AG09309 (cell line): ENCODE data around the gene TMPRSS4.
"Not testable (repeated sequence)": the region's sequence is repeated elsewhere in the genome, so short reads cannot be mapped to it uniquely, and the experiment has no call there.

Experiments used
- DNase-seq: peaks from one replicate; pipeline ENCODE4 v3.0.0-alpha.2; 2010; ENCODE audit warnings: low read depth
- H3K4me3 ChIP-seq: 2 replicates; pipeline ENCODE4 v1.5.1; 2011; ENCODE audit warnings: mild to moderate bottlenecking, low read depth, low read length, moderate library complexity; ENCODE audit not compliant: control insufficient read depth
- TF ChIP-seq, protein P1 (sequence below): IDR thresholded peaks from 2 replicates; pipeline ENCODE4 v1.5.1; 2011; ENCODE audit warnings: mild to moderate bottlenecking, low read depth, low read length, inconsistent platforms; ENCODE audit not compliant: insufficient read depth, control insufficient read depth; ENCODE audit errors: missing control alignments

Gene TMPRSS4

DNA sequence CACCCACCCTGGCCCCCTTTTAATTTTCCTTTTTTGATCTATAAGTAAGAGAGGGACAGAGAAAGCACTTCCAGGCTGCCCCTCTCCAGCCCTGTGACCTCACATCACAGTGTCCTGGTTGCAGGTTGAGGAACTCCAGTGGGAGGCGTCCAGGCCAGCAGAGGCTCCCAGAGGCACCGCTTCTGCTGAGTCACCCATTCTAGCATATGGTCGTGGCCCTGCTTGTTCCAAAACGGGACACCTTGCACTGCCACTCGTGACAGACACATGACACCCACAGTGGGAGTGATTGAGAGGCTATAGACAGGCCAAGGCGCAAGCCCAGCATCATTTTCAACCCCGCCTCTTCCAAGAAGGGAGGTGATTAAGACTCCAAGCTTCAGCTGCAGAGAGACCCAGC, 16.0 kb upstream of the TMPRSS4 start:
- H3K4me3 ChIP-seq: no peak overlapping the region
- TF ChIP-seq, protein P1, sequence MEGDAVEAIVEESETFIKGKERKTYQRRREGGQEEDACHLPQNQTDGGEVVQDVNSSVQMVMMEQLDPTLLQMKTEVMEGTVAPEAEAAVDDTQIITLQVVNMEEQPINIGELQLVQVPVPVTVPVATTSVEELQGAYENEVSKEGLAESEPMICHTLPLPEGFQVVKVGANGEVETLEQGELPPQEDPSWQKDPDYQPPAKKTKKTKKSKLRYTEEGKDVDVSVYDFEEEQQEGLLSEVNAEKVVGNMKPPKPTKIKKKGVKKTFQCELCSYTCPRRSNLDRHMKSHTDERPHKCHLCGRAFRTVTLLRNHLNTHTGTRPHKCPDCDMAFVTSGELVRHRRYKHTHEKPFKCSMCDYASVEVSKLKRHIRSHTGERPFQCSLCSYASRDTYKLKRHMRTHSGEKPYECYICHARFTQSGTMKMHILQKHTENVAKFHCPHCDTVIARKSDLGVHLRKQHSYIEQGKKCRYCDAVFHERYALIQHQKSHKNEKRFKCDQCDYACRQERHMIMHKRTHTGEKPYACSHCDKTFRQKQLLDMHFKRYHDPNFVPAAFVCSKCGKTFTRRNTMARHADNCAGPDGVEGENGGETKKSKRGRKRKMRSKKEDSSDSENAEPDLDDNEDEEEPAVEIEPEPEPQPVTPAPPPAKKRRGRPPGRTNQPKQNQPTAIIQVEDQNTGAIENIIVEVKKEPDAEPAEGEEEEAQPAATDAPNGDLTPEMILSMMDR: no peak
- no peak for DNase-seq

DNA sequence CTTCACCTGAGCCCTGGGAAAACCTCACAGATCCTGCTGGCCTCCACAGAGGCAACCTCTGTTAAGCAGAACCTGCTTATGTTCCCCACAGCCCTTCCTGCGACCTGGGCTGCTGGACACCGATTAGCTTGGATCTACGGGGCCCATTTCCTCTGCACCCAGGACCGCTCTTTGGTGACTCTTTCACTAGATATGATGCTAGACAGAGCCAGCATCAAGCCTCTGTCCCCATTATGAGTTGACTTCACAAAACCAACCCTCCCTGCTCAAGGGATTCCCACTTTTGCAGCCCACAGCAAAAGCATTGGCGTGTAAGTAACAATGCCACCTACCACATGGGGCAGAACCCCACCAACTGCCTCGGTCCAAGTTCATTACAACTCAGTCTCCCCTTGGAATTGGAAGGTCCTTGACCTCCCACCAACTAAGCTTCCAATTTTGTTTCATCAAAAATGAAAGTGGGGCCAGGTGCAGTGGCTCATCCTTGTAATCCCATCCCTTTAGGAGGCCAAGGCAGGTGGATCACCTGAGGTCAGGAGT, 15.2 kb upstream of the TMPRSS4 start:
- no peak for DNase-seq
- TF ChIP-seq, protein P1: no peak
- no peak overlapping the region for H3K4me3 ChIP-seq

DNA sequence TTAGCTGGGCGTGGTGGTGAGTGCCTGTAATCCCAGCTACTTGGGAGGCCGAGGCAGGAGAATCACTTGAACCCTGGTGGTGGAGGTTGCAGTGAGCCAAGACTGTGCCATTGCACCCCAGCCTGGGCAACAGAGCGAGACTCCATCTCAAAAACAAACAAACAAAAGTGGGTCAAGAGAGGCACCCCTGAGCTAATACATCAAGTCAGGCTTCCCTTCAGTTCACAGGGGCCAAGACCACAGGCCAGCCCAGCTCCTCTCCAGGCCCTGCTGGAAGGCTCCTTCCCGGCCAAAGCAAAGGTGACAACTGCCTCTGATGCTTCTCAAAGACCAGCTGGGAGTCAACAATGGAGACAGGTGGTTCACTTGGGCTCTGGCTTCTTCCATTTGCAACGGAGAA, 14.7 kb upstream of the TMPRSS4 start:
- H3K4me3 ChIP-seq, DNase-seq: not testable (repeated sequence)

DNA sequence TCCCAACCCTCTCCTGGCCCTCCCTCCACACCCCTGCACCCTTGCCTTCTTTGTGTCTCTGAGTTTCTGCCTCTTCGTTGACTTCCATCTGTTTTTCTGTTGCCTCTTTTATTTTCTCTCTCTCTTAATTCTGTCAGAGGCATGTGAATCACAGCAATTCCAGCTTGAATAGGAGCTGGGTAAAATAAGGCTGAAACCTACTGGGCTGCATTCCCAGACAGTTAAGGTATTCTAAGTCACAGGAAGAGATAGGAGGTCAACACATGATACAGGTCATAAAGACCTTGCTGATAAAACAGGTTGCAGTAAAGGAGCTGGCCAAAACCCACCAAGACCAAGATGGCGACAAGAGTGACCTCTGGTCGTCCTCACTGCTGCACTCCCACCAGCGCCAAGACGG, 14.2 kb upstream of the TMPRSS4 start:
- not testable (repeated sequence) for DNase-seq, H3K4me3 ChIP-seq

DNA sequence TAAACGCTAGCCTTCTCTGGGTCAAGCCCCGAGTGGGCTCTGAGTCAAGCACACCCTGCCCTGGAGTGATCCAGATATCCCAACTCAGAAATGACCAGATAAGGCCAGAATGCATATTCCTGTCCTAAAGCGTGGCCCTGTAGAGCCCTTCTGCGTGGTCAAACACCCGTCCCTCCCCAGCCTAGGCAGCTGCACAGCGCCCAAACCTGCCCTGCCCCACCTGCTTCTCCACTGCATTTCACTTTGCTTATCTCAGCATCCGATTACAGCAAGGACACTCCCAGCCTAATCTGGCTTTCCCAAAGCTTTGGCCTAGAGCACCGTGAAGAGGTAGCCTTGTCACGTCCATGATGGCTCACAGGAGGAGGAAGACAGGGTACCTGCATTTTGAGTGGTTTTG, 11.9 kb upstream of the TMPRSS4 start:
- no peak for DNase-seq
- TF ChIP-seq, protein P1: no peak
- no peak overlapping the region for H3K4me3 ChIP-seq

DNA sequence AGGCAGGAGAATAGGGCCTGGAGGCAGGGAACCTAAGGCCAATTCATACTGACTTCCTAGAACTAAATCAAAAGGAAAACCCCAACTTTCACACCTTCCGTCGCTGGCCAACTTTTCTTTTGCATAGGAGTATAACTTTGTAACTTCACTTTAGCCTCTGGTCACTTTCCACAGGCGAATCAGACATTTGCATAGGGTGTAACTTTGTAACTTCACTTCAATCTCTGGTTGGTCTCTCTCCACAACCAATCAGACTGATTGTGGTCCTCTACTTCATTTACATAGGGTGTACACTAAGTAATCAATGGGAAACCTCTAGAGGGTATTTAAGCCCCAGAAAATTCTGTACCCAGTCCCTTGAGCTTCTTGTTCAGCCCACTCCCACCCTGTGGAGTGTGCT, 11.5 kb upstream of the TMPRSS4 start:
- TF ChIP-seq, protein P1: no peak
- no peak for DNase-seq
- H3K4me3 ChIP-seq: no peak overlapping the region

DNA sequence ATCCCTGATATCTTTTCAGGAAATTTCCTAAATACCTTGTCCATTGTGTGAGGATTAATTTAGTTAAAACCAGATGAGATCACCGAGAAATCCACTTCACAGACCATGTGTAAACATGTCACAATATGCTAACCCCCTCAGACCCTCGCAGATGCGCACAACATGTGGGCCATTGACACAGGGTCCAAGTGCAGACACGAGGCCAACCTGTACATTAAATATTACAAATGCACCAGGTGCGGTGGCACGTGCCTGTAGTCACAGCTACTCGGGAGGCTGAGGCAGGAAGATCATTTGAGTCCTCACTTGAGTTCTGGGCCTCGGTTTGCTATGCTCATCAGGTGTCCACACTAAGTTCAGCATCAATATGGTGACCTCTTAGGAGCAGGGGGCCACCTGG, 9.9 kb upstream of the TMPRSS4 start:
- TF ChIP-seq, protein P1: no peak
- DNase-seq: no peak
- H3K4me3 ChIP-seq: no peak overlapping the region

DNA sequence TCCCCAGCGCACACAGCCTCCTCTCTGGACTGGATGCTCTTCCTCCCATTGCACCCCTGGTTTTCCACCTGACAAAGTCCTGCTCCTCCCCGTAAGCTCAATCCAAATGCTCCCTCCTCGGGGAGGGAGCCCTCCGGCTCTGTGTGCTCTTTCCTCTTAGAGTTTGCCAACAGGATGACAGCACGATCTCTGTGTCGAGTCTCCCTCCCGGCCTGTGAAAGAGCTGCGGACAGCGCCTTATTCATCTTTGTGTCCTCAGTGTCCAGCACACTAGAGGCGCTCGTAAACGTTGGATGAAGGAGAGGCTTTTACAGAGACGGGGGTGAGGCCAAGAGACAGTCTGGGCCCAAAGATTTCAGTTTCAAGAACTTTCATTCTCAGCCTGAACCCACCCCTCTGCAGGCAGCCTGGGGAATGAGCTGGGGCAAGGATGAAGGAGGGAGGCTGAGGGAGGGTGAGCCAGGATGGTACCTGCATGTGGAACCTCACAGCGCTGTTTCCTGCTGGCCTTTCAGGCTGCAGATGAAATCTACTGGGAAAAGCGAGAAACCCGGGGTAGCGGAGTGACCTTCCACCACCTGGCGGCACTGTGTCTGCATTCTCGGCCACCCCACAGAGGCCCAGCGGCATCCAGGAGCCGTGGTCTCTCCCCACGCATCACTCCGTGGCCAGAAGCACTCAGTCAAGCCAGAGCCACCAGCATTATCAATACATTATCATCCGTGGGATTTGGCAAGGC, 8.5 kb upstream of the TMPRSS4 start:
- no peak for DNase-seq
- TF ChIP-seq, protein P1: no peak

More for the DNA sequence above, 8.5 kb upstream of the TMPRSS4 start:
- H3K4me3 ChIP-seq: no peak overlapping the region
